Amniotic stem cell (primary cell): ENCODE data around the gene CDH13.

Experiments used
- DNase-seq: peaks from one replicate; lab custom pipeline; 2025; lab: John Stamatoyannopoulos, UW

The CDH13 gene

GRCh38 chr16:82626791-82627261, at the start of gene CDH13:
CDH13 (plus strand) TSS chr16:82626969.
- peak; percentile 53 for DNase-seq

- DNase-seq, result no peak
Observed at GRCh38 chr16:82580298-82580890, 46.4 kb upstream of the CDH13 start.

- DNase-seq, result no peak
Observed at GRCh38 chr16:82582975-82583374, 43.8 kb upstream of the CDH13 start.

GRCh38 chr16:82583422-82583821, 43.3 kb upstream of the CDH13 start:
- DNase-seq, result no peak

GRCh38 chr16:82584553-82585152, 42.1 kb upstream of the CDH13 start:
- DNase-seq, result no peak

- DNase-seq, result no peak
Observed at GRCh38 chr16:82585675-82586074, 41.1 kb upstream of the CDH13 start.

- DNase-seq, result no peak
Observed at GRCh38 chr16:82586130-82586529, 40.6 kb upstream of the CDH13 start.

GRCh38 chr16:82587289-82587688, 39.5 kb upstream of the CDH13 start:
- DNase-seq, result no peak

GRCh38 chr16:82589407-82589806, 37.4 kb upstream of the CDH13 start:
- no peak for DNase-seq

GRCh38 chr16:82594114-82594513, 32.7 kb upstream of the CDH13 start:
- no peak for DNase-seq

- no peak for DNase-seq
Observed at GRCh38 chr16:82598771-82599170, 28.0 kb upstream of the CDH13 start.

- no peak for DNase-seq
Observed at GRCh38 chr16:82601989-82602640, 24.7 kb upstream of the CDH13 start.

GRCh38 chr16:82603784-82604411, 22.9 kb upstream of the CDH13 start:
- peak; percentile 42 for DNase-seq

GRCh38 chr16:82605076-82605475, 21.7 kb upstream of the CDH13 start:
- no peak for DNase-seq

- no peak for DNase-seq
Observed at GRCh38 chr16:82605863-82606620, 20.7 kb upstream of the CDH13 start.

- DNase-seq, result no peak
Observed at GRCh38 chr16:82609140-82609539, 17.6 kb upstream of the CDH13 start.

- no peak for DNase-seq
Observed at GRCh38 chr16:82612263-82612662, 14.5 kb upstream of the CDH13 start.

GRCh38 chr16:82616356-82616755, 10.4 kb upstream of the CDH13 start:
- DNase-seq, result no peak

GRCh38 chr16:82621781-82622180, 5.0 kb upstream of the CDH13 start:
- DNase-seq, result no peak

GRCh38 chr16:82623241-82623640, 3.5 kb upstream of the CDH13 start:
- no peak for DNase-seq

GRCh38 chr16:82625066-82625968, 1.5 kb upstream of the CDH13 start:
- no peak for DNase-seq
